Measurements from ENCODE around the gene ADGRG7.

GRCh38 chr3:100698736-100699135, 89.3 kb downstream of the ADGRG7 start:
- TF ChIP-seq CTCF (IDR thresholded peaks at IDR 0.05 in 8 of 11, conservative IDR thresholded peaks at IDR 0.05 in 3 of 11), result no peak
- TF ChIP-seq POLR2A (IDR thresholded peaks at IDR 0.05), result no peak

Measured in spleen (tissue), 7 donors.